NCI-H1105 treated with DMSO at 0.1 percent for 48 hours (cell line): ENCODE data around the gene CBFA2T3.

Experiments used
- DNase-seq: peaks from one replicate; lab custom pipeline; 2025; lab: John Stamatoyannopoulos, UW

CBFA2T3 gene

GRCh38 chr16:88939245-88939971, 37.6 kb downstream of the CBFA2T3 start:
- DNase-seq: no peak

GRCh38 chr16:88938777-88939244, 38.2 kb downstream of the CBFA2T3 start:
- no peak for DNase-seq

- no peak for DNase-seq
Measured at GRCh38 chr16:88938119-88938776, 38.8 kb downstream of the CBFA2T3 start.

GRCh38 chr16:88937206-88937621, 39.8 kb downstream of the CBFA2T3 start:
- DNase-seq: no peak

- no peak for DNase-seq
Measured at GRCh38 chr16:88936556-88937205, 40.3 kb downstream of the CBFA2T3 start.

- DNase-seq: no peak
Measured at GRCh38 chr16:88936008-88936555, 40.9 kb downstream of the CBFA2T3 start.

- DNase-seq: no peak
Measured at GRCh38 chr16:88934066-88934667, 42.8 kb downstream of the CBFA2T3 start.

- no peak for DNase-seq
Measured at GRCh38 chr16:88932929-88933328, 44.1 kb downstream of the CBFA2T3 start.

- DNase-seq: no peak
Measured at GRCh38 chr16:88931936-88932335, 45.1 kb downstream of the CBFA2T3 start.

- no peak for DNase-seq
Measured at GRCh38 chr16:88931373-88931900, 45.6 kb downstream of the CBFA2T3 start.

- DNase-seq: no peak
Measured at GRCh38 chr16:88930716-88931115, 46.3 kb downstream of the CBFA2T3 start.

- DNase-seq: peak; percentile 31
Measured at GRCh38 chr16:88929091-88929445, 47.9 kb downstream of the CBFA2T3 start.

- no peak for DNase-seq
Measured at GRCh38 chr16:88928405-88929090, 48.5 kb downstream of the CBFA2T3 start.

- no peak for DNase-seq
Measured at GRCh38 chr16:88927661-88928060, 49.3 kb downstream of the CBFA2T3 start.

- DNase-seq: no peak
Measured at GRCh38 chr16:88927010-88927409, 50.0 kb downstream of the CBFA2T3 start.

- DNase-seq: no peak
Measured at GRCh38 chr16:88926374-88926990, 50.5 kb downstream of the CBFA2T3 start.

- no peak for DNase-seq
Measured at GRCh38 chr16:88925540-88925887, 51.5 kb downstream of the CBFA2T3 start.

GRCh38 chr16:88924834-88925539, 52.0 kb downstream of the CBFA2T3 start:
- no peak for DNase-seq

GRCh38 chr16:88923926-88924833, 52.8 kb downstream of the CBFA2T3 start:
- no peak for DNase-seq
